Neuronal stem cell (in vitro differentiated cells): ENCODE results near the gene ARMH3.
A peak's percentile ranks its signal among the peaks of the same experiment; 100 is the strongest.
"Not testable (repeated sequence)": the region's sequence is repeated elsewhere in the genome, so short reads cannot be mapped to it uniquely, and the experiment has no call there.

Source experiments
- DNase-seq: peaks from one replicate; pipeline ENCODE4 v3.0.0-alpha.2; 2013; ENCODE audit warnings: low spot score
- H2AFZ ChIP-seq: one replicate; pipeline ENCODE4 v1.6.1; 2013; ENCODE audit warnings: mild to moderate bottlenecking, low read length, inconsistent platforms
- H2AK5ac ChIP-seq: 2 replicates; pipeline ENCODE4 v1.6.1; 2013; ENCODE audit warnings: low read depth, mild to moderate bottlenecking, inconsistent platforms, low read length, moderate library complexity, mixed read lengths
- H2BK120ac ChIP-seq: 2 replicates; pipeline ENCODE4 v1.6.1; 2013; ENCODE audit warnings: low read depth, mild to moderate bottlenecking, inconsistent platforms, low read length, moderate library complexity, mixed read lengths
- H2BK12ac ChIP-seq: one replicate; pipeline ENCODE4 v1.6.1; 2013; ENCODE audit warnings: low read length, inconsistent platforms
- H2BK15ac ChIP-seq: 2 replicates; pipeline ENCODE4 v1.6.1; 2013; ENCODE audit warnings: mild to moderate bottlenecking, low read length, inconsistent platforms, mixed read lengths
- H2BK5ac ChIP-seq: one replicate; pipeline ENCODE4 v1.6.1; 2013; ENCODE audit warnings: inconsistent platforms, mild to moderate bottlenecking, low read length, moderate library complexity
- H3K14ac ChIP-seq: one replicate; pipeline ENCODE4 v1.6.1; 2013; ENCODE audit warnings: low read length, inconsistent platforms
- H3K18ac ChIP-seq: 2 replicates; pipeline ENCODE4 v1.6.1; 2013; ENCODE audit warnings: low read length, inconsistent platforms
- H3K23ac ChIP-seq: 2 replicates; pipeline ENCODE4 v1.6.1; 2013; ENCODE audit warnings: low read depth, mild to moderate bottlenecking, mixed read lengths, low read length, inconsistent platforms; ENCODE audit not compliant: poor library complexity
- H3K27ac ChIP-seq: replicated peaks from 3 replicates; pipeline ENCODE4 v1.5.1; 2013; ENCODE audit warnings: low read length, inconsistent platforms
- H3K27me3 ChIP-seq, 3 experiments: 2 replicates each; pipeline ENCODE4 v1.6.1; 2013; ENCODE audit warnings: low read length in 3 of 3, mild to moderate bottlenecking in 2 of 3, inconsistent platforms in 1 of 3, low read depth in 1 of 3, mixed read lengths in 1 of 3, moderate library complexity in 1 of 3; ENCODE audit not compliant: control insufficient read depth in 3 of 3, insufficient read depth in 3 of 3
- H3K36me3 ChIP-seq, 2 donors: replicated peaks in 1 of 2; 2 replicates each; pipeline ENCODE4 v1.6.1; 2013; ENCODE audit warnings: low read length in 2 of 2; ENCODE audit not compliant: control insufficient read depth in 2 of 2, insufficient read depth in 2 of 2
- H3K4ac ChIP-seq: 2 replicates; pipeline ENCODE4 v1.6.1; 2013; ENCODE audit warnings: inconsistent platforms, mild to moderate bottlenecking, low read length, moderate library complexity
- H3K4me1 ChIP-seq, 2 donors: 1 replicate in 1 of 2; 2 replicates in 1 of 2; pipeline ENCODE4 v1.6.1; 2013; ENCODE audit warnings: low read length in 2 of 2, low read depth in 1 of 2; ENCODE audit not compliant: control insufficient read depth in 2 of 2, insufficient read depth in 1 of 2
- H3K4me2 ChIP-seq: one replicate; pipeline ENCODE4 v1.6.1; 2013; ENCODE audit warnings: mild to moderate bottlenecking, low read length, inconsistent platforms; ENCODE audit not compliant: insufficient read depth, poor library complexity, severe bottlenecking
- H3K4me3 ChIP-seq, 2 donors: 2 replicates each; pipeline ENCODE4 v1.5.1; 2013; ENCODE audit warnings: low read length in 2 of 2, mild to moderate bottlenecking in 2 of 2, inconsistent platforms in 1 of 2, moderate library complexity in 1 of 2
- H3K79me1 ChIP-seq: one replicate; pipeline ENCODE4 v1.6.1; 2013; ENCODE audit warnings: low read depth, mild to moderate bottlenecking, inconsistent platforms, low read length, moderate library complexity
- H3K9ac ChIP-seq: one replicate; pipeline ENCODE4 v1.6.1; 2013; ENCODE audit warnings: mild to moderate bottlenecking, low read depth, low read length, inconsistent platforms; ENCODE audit not compliant: poor library complexity
- H3K9me3 ChIP-seq, 2 donors: replicated peaks in 1 of 2; 2 replicates each; pipeline versions ENCODE3 to v1.6.1; 2013; ENCODE audit warnings: low read length in 2 of 2, mild to moderate bottlenecking in 2 of 2, inconsistent platforms in 1 of 2, low read depth in 1 of 2, mixed read lengths in 1 of 2, moderate library complexity in 1 of 2; ENCODE audit not compliant: control insufficient read depth in 2 of 2, insufficient read depth in 1 of 2
- H4K8ac ChIP-seq: one replicate; pipeline ENCODE4 v1.6.1; 2013; ENCODE audit warnings: low read depth, mild to moderate bottlenecking, inconsistent platforms, low read length, moderate library complexity
- H4K91ac ChIP-seq: one replicate; pipeline ENCODE4 v1.6.1; 2013; ENCODE audit warnings: low read length, low read depth, mild to moderate bottlenecking, inconsistent platforms; ENCODE audit not compliant: poor library complexity
- WGBS, 2 donors: extraction: QIAGEN DNeasy Blood & Tissue Kit; methylation state at CpG; one replicate each; pipeline ENCODE4 v1.1.7; 2013; ENCODE audit warnings: missing lambda C conversion rate in 2 of 2, mixed read lengths in 1 of 2; ENCODE audit not compliant: insufficient read length in 2 of 2, insufficient replicate concordance in 1 of 2; ENCODE audit errors: extremely low coverage in 2 of 2; 5-methylcytosine and 5-hydroxymethylcytosine counted together

The ARMH3 gene

DNA sequence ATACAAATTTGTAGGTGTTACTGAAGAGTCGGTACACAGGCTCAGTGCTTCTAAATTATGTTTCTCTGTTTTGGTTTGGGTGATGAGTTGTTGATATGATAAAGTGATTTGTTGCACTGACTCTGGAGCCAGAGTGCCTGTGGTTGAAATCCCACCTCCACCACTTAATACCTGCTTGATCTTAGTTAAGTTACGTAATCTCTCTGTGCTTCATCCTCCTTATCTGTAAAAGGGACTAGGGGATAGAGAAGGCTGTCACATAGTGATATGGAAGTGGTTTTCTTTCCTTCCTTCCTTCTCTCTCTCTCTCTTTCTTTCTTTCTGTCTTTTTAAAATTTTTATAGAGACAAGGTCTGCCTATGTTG, 8.5 kb upstream of the ARMH3 start:
- peak overlapping the region; percentile 94 for H2AFZ ChIP-seq
- H3K27me3 ChIP-seq: peaks cover 0 to 12% (median 0%) of the 10 kb centered on the region in 3 experiments
- H3K4me3 ChIP-seq: peak overlapping the region in 1 of 2 donors; percentile 87
- no peak overlapping the region for H2BK15ac ChIP-seq
- H3K36me3 ChIP-seq: peaks cover 5 to 29% of the 10 kb centered on the region in 2 donors
- DNase-seq: no peak
- no peaks in the 10 kb centered on the region for H3K9me3 ChIP-seq
- H3K4me1 ChIP-seq: peaks cover 5 to 8% of the 10 kb centered on the region in 2 donors
- H3K27ac ChIP-seq: no peak overlapping the region
- H3K4ac ChIP-seq: no peak overlapping the region
- peak overlapping the region; percentile 82 for H3K4me2 ChIP-seq
- H3K14ac ChIP-seq: no peak overlapping the region
- no peak overlapping the region for H4K91ac ChIP-seq
- no peak overlapping the region for H3K23ac ChIP-seq
- no peak overlapping the region for H2AK5ac ChIP-seq
- no CpG with 5 or more reads among the region's 2 CpGs for WGBS, 2 donors
- H4K8ac ChIP-seq: no peak overlapping the region
- no peak overlapping the region for H2BK12ac ChIP-seq
- no peak overlapping the region for H2BK120ac ChIP-seq
- no peak overlapping the region for H3K18ac ChIP-seq
- peaks cover 3% of the 10 kb centered on the region for H3K79me1 ChIP-seq
- H2BK5ac ChIP-seq: no peak overlapping the region
- no peak overlapping the region for H3K9ac ChIP-seq

DNA sequence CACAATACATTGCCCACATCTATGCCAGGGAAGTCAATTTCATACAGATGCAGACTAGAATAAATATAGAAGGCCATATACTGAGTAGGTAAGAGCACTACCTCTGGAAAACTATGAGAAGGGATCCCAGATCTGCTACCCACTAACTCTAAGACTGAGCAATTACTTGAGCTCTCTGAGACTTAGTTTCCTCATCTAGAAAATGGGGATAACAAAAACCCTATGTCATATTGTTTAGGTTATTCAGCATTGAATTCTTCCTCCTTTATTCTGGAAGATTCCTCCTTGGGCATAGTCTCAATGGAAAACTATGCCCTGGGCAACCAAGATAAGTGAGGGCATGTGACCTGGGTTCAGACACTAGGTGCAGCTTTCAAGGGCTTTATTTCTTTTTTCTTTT, 4.0 kb upstream of the ARMH3 start:
- H2BK15ac ChIP-seq: no peak overlapping the region
- no peak overlapping the region for H2BK120ac ChIP-seq
- H3K23ac ChIP-seq: no peak overlapping the region
- H3K4me1 ChIP-seq: peaks cover 0 to 5% of the 10 kb centered on the region in 2 donors
- peaks cover 6% of the 10 kb centered on the region for H3K79me1 ChIP-seq
- no peak overlapping the region for H3K4ac ChIP-seq
- H2BK5ac ChIP-seq: no peak overlapping the region
- H3K9ac ChIP-seq: no peak overlapping the region
- no peak overlapping the region for H2AK5ac ChIP-seq
- no peak overlapping the region for H4K8ac ChIP-seq
- no peak overlapping the region for H3K4me3 ChIP-seq
- no peak overlapping the region for H2AFZ ChIP-seq
- no peak overlapping the region for H3K27ac ChIP-seq
- H3K27me3 ChIP-seq: peaks cover 0 to 12% (median 0%) of the 10 kb centered on the region in 3 experiments
- H3K14ac ChIP-seq: no peak overlapping the region
- H3K4me2 ChIP-seq: no peak overlapping the region
- no peak for DNase-seq
- no peak overlapping the region for H4K91ac ChIP-seq
- H3K9me3 ChIP-seq: no peaks in the 10 kb centered on the region
- H2BK12ac ChIP-seq: no peak overlapping the region
- H3K18ac ChIP-seq: no peak overlapping the region
- no peaks in the 10 kb centered on the region for H3K36me3 ChIP-seq

DNA sequence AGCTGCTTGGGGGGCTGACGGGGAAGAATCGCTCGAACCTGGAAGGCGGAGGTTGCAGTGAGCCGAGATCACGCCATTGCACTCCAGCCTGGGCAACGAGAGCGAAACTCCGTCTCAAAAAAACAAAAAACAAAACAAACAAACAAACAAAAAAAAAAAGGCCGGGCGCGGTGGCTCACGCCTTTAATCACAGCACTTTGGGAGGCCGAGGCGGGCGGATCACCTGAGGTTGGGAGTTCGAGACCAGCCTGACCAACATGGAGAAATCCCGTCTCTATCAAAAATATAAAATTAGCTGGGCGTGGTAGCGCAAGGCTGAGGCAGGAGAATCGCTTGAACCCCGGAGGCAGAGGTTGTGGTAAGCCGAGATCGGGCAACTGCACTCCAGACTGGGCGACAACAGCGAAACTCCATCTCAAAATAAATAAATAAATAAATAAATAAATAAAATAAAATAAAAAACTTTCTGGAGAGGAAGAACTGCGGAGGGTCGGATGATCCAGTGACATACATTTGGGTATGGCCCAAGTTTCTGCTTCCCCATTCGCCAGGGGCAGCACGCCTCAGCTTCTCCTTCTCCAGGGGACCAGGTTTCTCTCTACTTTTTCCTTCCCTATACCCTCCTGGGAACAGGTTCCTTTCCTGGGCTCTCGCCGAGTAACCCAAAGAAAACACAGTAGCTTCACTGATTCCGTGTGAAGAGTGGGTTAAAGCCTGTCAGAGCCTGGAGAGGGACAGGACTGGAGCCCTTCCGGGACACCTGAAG, 909 bp downstream of the ARMH3 start:
- not testable (repeated sequence) for H4K8ac ChIP-seq, H3K23ac ChIP-seq, H3K36me3 ChIP-seq, H2AK5ac ChIP-seq, H3K14ac ChIP-seq, H2BK12ac ChIP-seq, H3K27me3 ChIP-seq, H3K9me3 ChIP-seq, H3K27ac ChIP-seq, DNase-seq, H3K4me1 ChIP-seq, H3K9ac ChIP-seq, H3K4ac ChIP-seq, H2BK120ac ChIP-seq, H4K91ac ChIP-seq, H3K79me1 ChIP-seq
- WGBS, 2 donors: no CpG with 5 or more reads among the region's 34 CpGs
- H3K4me3 ChIP-seq: peak overlapping the region; percentile 84 to 89
- peak overlapping the region; percentile 79 for H2BK5ac ChIP-seq
- peak overlapping the region; percentile 71 for H3K4me2 ChIP-seq
- peak overlapping the region; percentile 91 for H3K18ac ChIP-seq
- peak overlapping the region; percentile 74 for H2AFZ ChIP-seq
- peak overlapping the region; percentile 80 for H2BK15ac ChIP-seq

DNA sequence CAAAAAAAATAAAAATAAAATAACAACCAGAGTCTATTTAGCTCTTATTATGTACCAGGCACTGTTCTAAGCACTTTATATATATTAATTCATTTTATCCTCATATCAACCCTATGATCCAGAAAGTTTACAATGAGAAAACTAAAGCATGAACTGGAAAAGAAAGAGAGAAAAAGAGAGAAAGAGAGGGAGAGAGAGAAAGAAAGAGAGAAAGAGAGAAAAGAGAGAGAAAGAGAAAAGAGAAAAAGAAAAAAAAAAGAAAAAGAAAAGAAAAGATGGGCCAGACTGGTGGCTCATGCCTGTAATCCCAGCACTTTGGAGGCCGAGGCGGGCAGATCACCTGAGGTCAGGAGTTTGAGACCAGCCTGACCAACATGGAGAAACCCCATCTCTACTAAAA, 9.9 kb downstream of the ARMH3 start:
- Histone ChIP-seq H3K4me2 (no peak overlapping the region), H3K9ac (no peak overlapping the region), H3K27ac (no peak overlapping the region), H2BK120ac (no peak overlapping the region), H3K79me1 (no peaks in the 10 kb centered on the region), H3K14ac (no peak overlapping the region), H2BK15ac (no peak overlapping the region), H3K9me3 (no peaks in the 10 kb centered on the region), H2AFZ (no peak overlapping the region), H3K4me1 (no peaks in the 10 kb centered on the region), H2BK12ac (no peak overlapping the region), H2BK5ac (no peak overlapping the region), H3K36me3 (no peaks in the 10 kb centered on the region), H3K23ac (no peak overlapping the region), H3K4me3 (no peak overlapping the region), H4K8ac (no peak overlapping the region), H4K91ac (no peak overlapping the region), H3K4ac (no peak overlapping the region), H2AK5ac (no peak overlapping the region), H3K18ac (no peak overlapping the region), H3K27me3 (no peaks in the 10 kb centered on the region)
- DNase-seq: no peak
- WGBS, 2 donors: no CpG with 5 or more reads among the region's 2 CpGs
